ENCODE data around the gene SNORC. TPM values are rescaled to one million over a fixed set of nuclear protein-coding genes. Genes with fewer than 3 reads are reported as not detected.

SNORC gene
- polyA plus RNA-seq, 1 of the 3 experiments (the other 2 are of a cell fraction), result 1.2 TPM

GRCh38 chr2:232863996-232864395 lies 6.1 kb upstream of the SNORC start (continued):
- TF ChIP-seq REST (IDR thresholded peaks at IDR 0.05; ENCODE audit: low read depth, low read length) (no peak), GATA2 (CRISPR knock-in tag; IDR thresholded peaks at IDR 0.05) (no peak), EP300 (IDR thresholded peaks at IDR 0.05; ENCODE audit: borderline replicate concordance in 1 of 2, low read depth in 1 of 2, low read length in 1 of 2) (no peak), RFX5 (IDR thresholded peaks at IDR 0.05; ENCODE audit: low read length) (no peak), TCF12 (IDR thresholded peaks at IDR 0.05) (no peak), ZBTB33 (IDR thresholded peaks at IDR 0.05; ENCODE audit: borderline replicate concordance, low read depth) (no peak), RCOR1 (IDR thresholded peaks at IDR 0.05; ENCODE audit: low read length) (no peak), RXRA (IDR thresholded peaks at IDR 0.05; ENCODE audit: borderline replicate concordance, low read depth) (no peak)

- Histone ChIP-seq H3K36me3 (replicated peaks in 1 of 2; ENCODE audit: control insufficient read depth in 1 of 2, insufficient read depth in 2 of 2, low read length in 1 of 2) (peaks cover 7 to 16% of the 10 kb centered on the region in 2 experiments), H3K79me2 (ENCODE audit: insufficient read depth) (no peaks in the 10 kb centered on the region), H3K9me2 (no peaks in the 10 kb centered on the region), H3K9me3 (no peaks in the 10 kb centered on the region), H3K27me3 (ENCODE audit: insufficient read depth) (no peaks in the 10 kb centered on the region), H3K9ac (no peak overlapping the region), H3K4me3 (ENCODE audit: low read depth in 2 of 2, low read length in 1 of 2) (no peak overlapping the region), H3F3A (replicated peaks; ENCODE audit: insufficient read depth) (no peaks in the 10 kb centered on the region), H2AFZ (ENCODE audit: low read depth) (no peak overlapping the region), H3K27ac (ENCODE audit: low read depth in 2 of 2, low read length in 1 of 2) (no peak overlapping the region), H3K4me2 (no peak overlapping the region), H3K4me1 (ENCODE audit: control insufficient read depth in 1 of 2, insufficient read depth in 2 of 2, low read depth in 1 of 2, low read length in 1 of 2) (no peaks in the 10 kb centered on the region), H4K20me1 (ENCODE audit: insufficient read depth) (no peaks in the 10 kb centered on the region)
- WGBS (ENCODE audit: low lambda C conversion rate), result 96% methylated on average over 1 of the region's 1 CpG
- ChIA-PET CTCF (no interaction called here), POLR2A (no interaction called here)
- TF ChIP-seq SIN3A (IDR thresholded peaks at IDR 0.05; ENCODE audit: borderline replicate concordance, low read depth, low read length) (no peak), POLR2AphosphoS5 (IDR thresholded peaks at IDR 0.05; ENCODE audit: low read depth, low read length) (no peak), IRF3 (IDR thresholded peaks at IDR 0.05; ENCODE audit: low read depth, low read length) (no peak), RXRA (IDR thresholded peaks at IDR 0.05; ENCODE audit: borderline replicate concordance, low read depth) (no peak)
- no peak for DNase-seq
These were observed 4.9 kb upstream of the SNORC start for GRCh38 chr2:232865165-232865564.
